HFFc6 (cell line): ENCODE results near the gene USP21. TPM values are rescaled to one million over a fixed set of nuclear protein-coding genes. Genes with fewer than 3 reads are reported as not detected.
A peak's percentile ranks its signal among the peaks of the same experiment; 100 is the strongest.

ENCODE experiments used
- DNase-seq: peaks from one replicate; pipeline ENCODE4 v3.0.0-alpha.2; 2018
- H3K27ac Mint-ChIP-seq: 2 replicates; pipeline ENCODE4 v1.8.0; 2020; ENCODE audit warnings: mild to moderate bottlenecking, mixed read lengths
- H3K27me3 Mint-ChIP-seq: 2 replicates; pipeline ENCODE4 v1.8.0; 2021; ENCODE audit warnings: mild to moderate bottlenecking, moderate library complexity, mixed read lengths; ENCODE audit not compliant: insufficient read depth
- H3K36me3 Mint-ChIP-seq: 2 replicates; pipeline ENCODE4 v1.8.0; 2021; ENCODE audit warnings: low read depth, mixed read lengths
- H3K4me1 Mint-ChIP-seq: 2 replicates; pipeline ENCODE4 v1.8.0; 2020; ENCODE audit warnings: low read depth, mixed read lengths
- H3K4me3 Mint-ChIP-seq: 2 replicates; pipeline ENCODE4 v1.8.0; 2020; ENCODE audit warnings: mild to moderate bottlenecking, moderate library complexity, mixed read lengths
- H3K9me3 Mint-ChIP-seq: 2 replicates; pipeline ENCODE4 v1.8.0; 2020; ENCODE audit warnings: mild to moderate bottlenecking, mixed read lengths
- CTCF ChIP-seq: fragments of 200-600 bp; sonication (generic); IDR thresholded peaks from 2 replicates; pipeline ENCODE4 v1.5.0; 2021; ENCODE audit warnings: antibody characterized with exemption, mild to moderate bottlenecking
- total RNA-seq, 6 experiments: library from RNA; stranded (reverse); fragmentation: NEBNext Ultra II Directional; extraction: Animal tissue kit (Norgen Biotek cat#: 25700); gene quantifications; 2 replicates in 1 of 6; 3 replicates in 5 of 6; pipeline ENCODE4 v1.2.3, GENCODE V29; 2021

Gene USP21
- total RNA-seq, 6 experiments from 2014 or later: 16.6 to 18.9 (median 17.2) TPM

GRCh38 chr1:161199506-161200139 lies 40.3 kb downstream of the USP21 start:
- peaks cover 5% of the 10 kb centered on the region for H3K27me3 Mint-ChIP-seq
- H3K27ac Mint-ChIP-seq: peak overlapping the region; percentile 99
- peaks cover 13% of the 10 kb centered on the region for H3K36me3 Mint-ChIP-seq
- peaks cover 67% of the 10 kb centered on the region for H3K4me1 Mint-ChIP-seq
- H3K9me3 Mint-ChIP-seq: no peaks in the 10 kb centered on the region
- H3K4me3 Mint-ChIP-seq: peak overlapping the region; percentile 81; the same call in 1 of the 2 replicates
- DNase-seq: no peak
- TF ChIP-seq CTCF: no peak

- H3K36me3 Mint-ChIP-seq: peaks cover 13% of the 10 kb centered on the region
- H3K9me3 Mint-ChIP-seq: no peaks in the 10 kb centered on the region
- H3K4me3 Mint-ChIP-seq: no peak overlapping the region
- peaks cover 5% of the 10 kb centered on the region for H3K27me3 Mint-ChIP-seq
- no peak for TF ChIP-seq CTCF
- DNase-seq: no peak
- H3K4me1 Mint-ChIP-seq: peaks cover 74% of the 10 kb centered on the region
- H3K27ac Mint-ChIP-seq: peak overlapping the region; percentile 99
Measured at GRCh38 chr1:161200421-161200991, 41.2 kb downstream of the USP21 start.

GRCh38 chr1:161200992-161201835 lies 41.9 kb downstream of the USP21 start:
- peaks cover 81% of the 10 kb centered on the region for H3K4me1 Mint-ChIP-seq
- TF ChIP-seq CTCF: no peak

GRCh38 chr1:161201836-161202712 lies 42.8 kb downstream of the USP21 start, which contains the start of gene NDUFS2:
TSS of gene NDUFS2 (plus strand) at chr1:161202367. CDS start at chr1:161202386, 19 bp downstream.
- Mint-ChIP-seq H3K4me3 (peak within 1 kb of the TSS; percentile 95), H3K4me1 (peaks cover 83% of the 10 kb centered on the region), H3K27ac (peak within 1 kb of the TSS; percentile 99), H3K9me3 (no peaks in the 10 kb centered on the region), H3K36me3 (peaks cover 19% of the 10 kb centered on the region), H3K27me3 (peaks cover 5% of the 10 kb centered on the region)
- peak; percentile 48; the same call in 1 of the 2 replicates for TF ChIP-seq CTCF
- peak; percentile 99 for DNase-seq

More at GRCh38 chr1:161200992-161201835, 41.9 kb downstream of the USP21 start:
- H3K9me3 Mint-ChIP-seq: no peaks in the 10 kb centered on the region
- H3K4me3 Mint-ChIP-seq: peak overlapping the region; percentile 95
- peaks cover 5% of the 10 kb centered on the region for H3K27me3 Mint-ChIP-seq
- H3K27ac Mint-ChIP-seq: peak overlapping the region; percentile 99
- peak; percentile 44 for DNase-seq
- peaks cover 15% of the 10 kb centered on the region for H3K36me3 Mint-ChIP-seq
